ENCODE data around the gene DAPL1. TPM values are rescaled to one million over a fixed set of nuclear protein-coding genes. Genes with fewer than 3 reads are reported as not detected.

Gene DAPL1
- total RNA-seq, 2 donors from 2014 or later, result not detected

GRCh38 chr2:158774681-158775080 is 20.4 kb upstream of the DAPL1 start:
- no peak for ATAC-seq
- DNase-seq, result no peak
- intact Hi-C loops (cut with DNase I, micrococcal nuclease), result no loop called here

DNA sequence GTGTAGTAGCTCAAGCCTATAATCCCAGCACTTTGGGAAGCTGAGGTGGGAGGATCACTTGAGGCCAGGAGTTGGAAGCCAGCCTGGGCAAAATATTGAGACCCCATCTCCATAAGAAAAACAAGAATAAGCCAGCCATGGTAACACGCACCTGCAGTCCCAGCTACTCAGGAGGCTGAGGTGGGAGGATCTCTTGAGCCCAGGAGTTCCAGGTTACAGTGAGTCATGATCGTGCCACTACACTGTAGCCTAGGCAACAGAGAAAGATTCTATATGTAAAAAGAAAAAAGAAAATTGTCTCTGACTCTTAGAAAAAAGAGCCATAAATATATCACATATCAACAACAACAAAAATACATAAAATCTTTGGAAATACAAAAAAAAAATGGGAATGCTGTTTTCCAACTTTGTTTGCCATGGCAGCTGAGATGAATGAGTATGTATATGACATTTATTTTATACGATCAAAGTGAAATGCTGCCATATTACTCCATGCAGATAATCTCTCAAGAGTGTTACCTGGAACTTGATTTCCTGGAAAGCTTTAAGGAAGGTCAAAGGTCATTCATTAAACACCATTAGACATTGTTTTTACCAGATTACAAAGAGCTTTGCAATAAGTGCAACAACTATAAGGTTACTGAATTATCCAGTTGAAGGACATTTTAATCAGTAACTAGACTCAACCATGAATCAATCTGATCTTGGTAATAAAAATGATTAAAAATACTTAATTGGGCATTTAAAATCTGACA is 19.7 kb upstream of the DAPL1 start:
- no peak for DNase-seq
- intact Hi-C loops (cut with DNase I, micrococcal nuclease), result no loop called here
- no peak for ATAC-seq

GRCh38 chr2:158776231-158776630 is 18.9 kb upstream of the DAPL1 start:
- intact Hi-C loops (cut with DNase I, micrococcal nuclease), result no loop called here
- no peak for DNase-seq
- ATAC-seq, result no peak

DNA sequence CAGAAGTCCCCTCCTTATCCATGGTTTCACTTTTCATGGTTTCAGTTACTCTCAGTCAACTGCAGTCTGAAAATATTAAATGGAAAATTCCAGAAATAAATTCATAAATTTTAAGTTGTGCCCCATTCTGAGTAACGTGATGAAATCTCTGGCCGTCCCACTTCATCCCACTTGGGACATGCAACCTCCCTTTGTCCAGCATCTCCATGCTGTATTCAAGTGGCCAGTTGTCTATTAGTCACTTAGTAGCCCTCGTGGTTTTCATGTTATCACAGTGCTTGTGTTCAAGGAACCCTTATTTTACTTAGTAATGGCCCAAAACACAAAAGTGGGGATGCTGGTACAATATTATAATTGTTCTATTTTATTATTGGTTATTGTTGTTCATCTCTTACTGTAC is 18.0 kb upstream of the DAPL1 start:
- ATAC-seq (no peak), DNase-seq (no peak)
- intact Hi-C loops (cut with DNase I, micrococcal nuclease), result no loop called here

DNA sequence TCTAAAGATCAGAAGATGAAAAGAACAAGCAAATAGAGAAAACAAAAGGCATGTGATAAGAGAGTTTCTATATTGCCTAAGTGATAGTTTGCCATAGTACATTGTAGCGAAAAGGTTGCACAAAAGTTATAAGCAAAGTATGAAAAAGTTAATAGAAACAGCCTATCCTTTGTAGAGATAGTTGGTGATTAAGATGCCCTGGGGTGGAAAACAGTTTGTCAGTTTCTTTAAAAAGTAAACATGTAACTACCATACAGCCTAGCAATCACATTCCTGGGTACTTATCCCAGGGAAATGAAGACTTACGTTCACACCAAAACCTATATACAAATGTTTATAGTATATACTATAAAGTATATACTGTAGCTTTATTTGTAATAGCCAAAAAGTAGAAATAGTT is 16.9 kb upstream of the DAPL1 start:
- intact Hi-C loops (cut with DNase I, micrococcal nuclease), result no loop called here
- ATAC-seq, result no peak
- DNase-seq, result no peak

- ATAC-seq, result no peak
- no peak for DNase-seq
- intact Hi-C loops (cut with DNase I, micrococcal nuclease), result no loop called here
These were observed 15.5 kb upstream of the DAPL1 start for GRCh38 chr2:158779621-158780020.

GRCh38 chr2:158781353-158781961 is 13.7 kb upstream of the DAPL1 start:
- no peak for ATAC-seq
- intact Hi-C loops (cut with DNase I, micrococcal nuclease), result no loop called here
- DNase-seq, result no peak

- intact Hi-C loops (cut with DNase I, micrococcal nuclease), result no loop called here
- no peak for ATAC-seq
- DNase-seq, result no peak
These were observed 13.0 kb upstream of the DAPL1 start for GRCh38 chr2:158782136-158782535.

DNA sequence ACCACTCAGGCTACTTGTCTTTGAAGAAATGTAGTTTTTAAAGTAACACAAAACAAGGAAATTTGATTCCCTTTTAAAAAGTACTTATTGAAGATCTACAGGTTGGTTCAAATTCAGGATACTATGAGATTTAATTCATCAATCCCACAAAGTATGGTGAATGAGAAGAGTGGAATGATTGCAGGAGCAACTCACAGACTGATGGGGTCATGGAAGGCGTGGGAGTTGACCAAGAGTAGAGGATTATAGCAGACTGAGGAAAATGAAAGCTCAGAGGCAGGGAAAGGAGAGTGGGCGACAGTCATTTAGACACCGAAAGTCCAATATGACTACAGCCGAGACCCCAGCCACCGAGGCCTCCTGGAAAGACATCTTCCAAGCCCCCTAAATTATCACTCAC is 12.5 kb upstream of the DAPL1 start:
- DNase-seq (no peak), ATAC-seq (no peak)
- intact Hi-C loops (cut with DNase I, micrococcal nuclease), result no loop called here

- ATAC-seq, result peak; percentile 73
- DNase-seq, result no peak
- intact Hi-C loops (cut with DNase I, micrococcal nuclease), result no loop called here
These were observed 11.2 kb upstream of the DAPL1 start for GRCh38 chr2:158783923-158784322.

DNA sequence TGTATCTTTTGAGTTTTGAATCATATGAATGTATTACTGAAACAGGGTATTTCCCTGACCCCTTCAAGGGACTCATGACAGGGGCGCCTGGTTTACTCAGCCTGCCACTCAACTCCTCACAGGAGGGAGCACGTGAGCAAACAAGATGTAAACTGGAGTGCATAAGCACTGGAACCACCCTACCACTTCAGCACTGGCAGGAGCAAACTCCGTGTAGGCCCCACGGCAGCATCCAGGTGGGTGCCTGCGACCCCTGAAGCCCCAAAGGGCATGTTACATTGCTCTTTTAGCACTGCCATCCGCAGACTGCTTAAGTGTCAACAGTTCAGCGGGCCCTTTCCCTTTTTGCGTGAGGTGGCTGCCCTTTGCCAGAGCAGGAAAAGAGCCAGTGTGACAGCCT is 8.2 kb upstream of the DAPL1 start:
- ATAC-seq (no peak), DNase-seq (no peak)
- intact Hi-C loops (cut with DNase I, micrococcal nuclease), result no loop called here

GRCh38 chr2:158788951-158789350 is 6.2 kb upstream of the DAPL1 start:
- no peak for ATAC-seq
- intact Hi-C loops (cut with DNase I, micrococcal nuclease), result no loop called here
- no peak for DNase-seq

- ATAC-seq (no peak), DNase-seq (no peak)
- intact Hi-C loops (cut with DNase I, micrococcal nuclease), result no loop called here
These were observed 1.5 kb downstream of the DAPL1 start for GRCh38 chr2:158796652-158797051.

DNA sequence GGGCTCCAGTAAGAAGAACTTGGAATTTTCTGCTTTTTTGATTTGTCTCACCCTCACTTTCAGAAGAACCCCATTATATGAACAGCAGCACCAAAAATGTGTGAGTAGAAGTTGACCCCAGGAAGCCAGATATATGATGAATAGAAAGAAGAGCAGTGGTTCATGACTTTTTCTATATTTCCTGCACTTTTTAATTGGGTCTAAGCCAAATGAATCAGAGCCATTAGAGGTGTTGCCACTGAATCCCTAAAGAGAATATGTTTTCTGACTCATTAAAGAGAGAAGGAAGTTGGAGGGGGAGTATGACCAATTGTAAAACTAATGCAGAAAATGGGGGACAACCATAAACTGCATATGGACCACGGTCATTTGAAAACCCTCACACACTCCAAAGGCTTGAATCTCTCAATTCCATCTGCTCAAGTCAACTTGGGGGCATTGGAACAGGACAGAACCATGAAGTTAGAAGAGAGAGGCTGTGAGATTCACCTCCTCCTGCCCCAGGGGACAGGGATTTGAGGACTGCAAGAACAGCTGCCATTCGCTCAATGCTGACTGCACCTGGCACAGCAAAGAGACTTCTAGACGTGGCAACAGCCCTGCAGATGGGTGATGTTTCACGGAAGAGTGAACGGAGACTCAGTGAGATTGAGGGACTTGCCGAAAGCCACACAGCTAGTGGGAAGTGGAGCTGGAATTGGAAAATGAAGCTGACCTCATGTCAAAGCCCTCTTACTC is 3.0 kb downstream of the DAPL1 start:
- ATAC-seq (no peak), DNase-seq (no peak)
- intact Hi-C loops (cut with DNase I, micrococcal nuclease), result no loop called here

- no peak for DNase-seq
- intact Hi-C loops (cut with DNase I, micrococcal nuclease), result no loop called here
- ATAC-seq, result no peak
These were observed 4.1 kb downstream of the DAPL1 start for GRCh38 chr2:158799181-158799580.

GRCh38 chr2:158803506-158803905 is 8.4 kb downstream of the DAPL1 start:
- DNase-seq (no peak), ATAC-seq (no peak)
- intact Hi-C loops (cut with DNase I, micrococcal nuclease), result no loop called here

DNA sequence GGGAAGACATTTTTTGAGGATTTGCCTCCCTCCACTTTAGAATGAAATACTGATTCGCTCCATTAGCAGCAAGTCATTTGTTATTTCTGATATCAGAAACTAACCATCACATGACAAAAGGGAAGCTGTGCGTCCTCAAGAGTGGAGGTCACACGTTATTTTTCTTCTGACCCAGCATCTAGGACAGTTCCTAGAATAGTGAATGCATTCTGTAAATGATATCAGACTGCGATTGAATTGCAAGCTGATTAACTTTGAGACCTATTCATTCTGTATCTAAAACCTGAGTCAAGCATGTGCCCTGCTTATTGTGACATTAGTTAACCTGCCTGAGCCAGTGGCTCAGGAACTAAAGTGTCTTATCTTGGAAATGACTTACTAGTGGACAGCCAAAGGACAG is 10.1 kb downstream of the DAPL1 start:
- DNase-seq, result no peak
- ATAC-seq, result no peak
- intact Hi-C loops (cut with DNase I, micrococcal nuclease), result no loop called here

DNA sequence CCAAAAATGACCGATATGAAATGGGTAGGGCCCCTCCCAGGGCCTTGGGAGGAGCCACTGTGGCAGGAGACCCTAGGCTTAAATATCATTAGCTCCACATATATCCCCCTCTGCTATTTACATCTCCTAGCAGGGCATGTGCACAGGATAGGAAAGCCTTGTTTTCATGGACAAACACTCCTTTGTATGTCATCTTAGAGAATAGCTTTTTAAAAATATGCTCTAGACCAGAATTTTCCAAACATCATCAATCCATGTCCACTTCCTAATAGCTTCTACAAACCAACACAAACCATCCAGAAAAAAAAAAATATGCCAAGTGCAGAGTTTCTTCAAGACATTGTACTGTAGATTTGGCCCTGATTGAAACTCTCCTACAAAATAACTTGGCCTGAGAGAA is 10.8 kb downstream of the DAPL1 start:
- no peak for DNase-seq
- no peak for ATAC-seq
- intact Hi-C loops (cut with DNase I, micrococcal nuclease), result no loop called here

- intact Hi-C loops (cut with DNase I, micrococcal nuclease), result no loop called here
- no peak for DNase-seq
- no peak for ATAC-seq
These were observed 11.8 kb downstream of the DAPL1 start for GRCh38 chr2:158806941-158807340.

- DNase-seq, result no peak
- ATAC-seq, result no peak
- intact Hi-C loops (cut with DNase I, micrococcal nuclease), result no loop called here
These were observed 13.3 kb downstream of the DAPL1 start for GRCh38 chr2:158808426-158808825.
